Measurements from ENCODE around the gene C20orf202. TPM values are rescaled to one million over a fixed set of nuclear protein-coding genes. Genes with fewer than 3 reads are reported as not detected.

Gene C20orf202
- total and polyA plus RNA-seq, 7 experiments from 2014 or later, result 0.22 TPM; not detected in 5

Other genes with a start within 250 kb of the C20orf202 start
- gene RSPO4, start 201.1 kb upstream of the C20orf202 start, total RNA-seq, result under 1 TPM in 4 of 5 experiments, not detected in 1; 0.19 to 0.40 (median 0.23) TPM
- not detected for gene RSPO4, start 201.1 kb upstream of the C20orf202 start, polyA plus RNA-seq
- gene PSMF1, start 84.9 kb upstream of the C20orf202 start, total RNA-seq, result 100 to 1,000 TPM in 4 of 5 experiments, 10 to 100 TPM in 1; 88.7 to 157 (median 114) TPM
- gene PSMF1, start 84.9 kb upstream of the C20orf202 start, polyA plus RNA-seq, result 100 to 1,000 TPM; 127 to 140 TPM
- under 1 TPM in 3 of 5 experiments, not detected in 2; 0.22 to 0.60 (median 0.40) TPM for gene TMEM74B, start 18.5 kb upstream of the C20orf202 start, total RNA-seq
- gene TMEM74B, start 18.5 kb upstream of the C20orf202 start, polyA plus RNA-seq, result under 1 TPM in 1 of 2 donors, not detected in 1; 0.18 TPM
- under 1 TPM in 3 of 5 experiments, not detected in 2; 0.58 to 0.81 (median 0.64) TPM for gene RAD21L1, start 22.6 kb downstream of the C20orf202 start, total RNA-seq
- gene RAD21L1, start 22.6 kb downstream of the C20orf202 start, polyA plus RNA-seq, result under 1 TPM in 1 of 2 donors, not detected in 1; 0.48 TPM
- gene SNPH, start 62.8 kb downstream of the C20orf202 start, total RNA-seq, result 10 to 100 TPM in 4 of 5 experiments, 1 to 10 TPM in 1; 7.3 to 43.4 (median 22.5) TPM
- gene SNPH, start 62.8 kb downstream of the C20orf202 start, polyA plus RNA-seq, result 10 to 100 TPM in 1 of 2 donors, 1 to 10 TPM in 1; 6.0 to 16.7 TPM
- gene SDCBP2, start 125.7 kb downstream of the C20orf202 start, total RNA-seq, result 1 to 10 TPM; 1.0 to 3.6 (median 1.4) TPM
- gene SDCBP2, start 125.7 kb downstream of the C20orf202 start, polyA plus RNA-seq, result 1 to 10 TPM; 1.3 to 1.9 TPM
- gene FKBP1A, start 189.6 kb downstream of the C20orf202 start, total RNA-seq, result 100 to 1,000 TPM in 2 of 5 experiments, 10 to 100 TPM in 3; 74.5 to 253 (median 93.1) TPM
- 10 to 100 TPM; 46.5 to 46.7 TPM for gene FKBP1A, start 189.6 kb downstream of the C20orf202 start, polyA plus RNA-seq